Amniotic stem cell (primary cell): ENCODE results near the gene RPUSD2.

Experiments used
- DNase-seq: peaks from one replicate; lab custom pipeline; 2025; lab: John Stamatoyannopoulos, UW

RPUSD2 gene

GRCh38 chr15:40623361-40623760 is 54.3 kb downstream of the RPUSD2 start:
- DNase-seq, result no peak
